ENCODE data around the gene MYH4. TPM values are rescaled to one million over a fixed set of nuclear protein-coding genes. Genes with fewer than 3 reads are reported as not detected.

MYH4 gene
- total and polyA plus RNA-seq, 2 donors (not counting 1 experiment from before 2014, with no cell fraction given) = not detected

DNA sequence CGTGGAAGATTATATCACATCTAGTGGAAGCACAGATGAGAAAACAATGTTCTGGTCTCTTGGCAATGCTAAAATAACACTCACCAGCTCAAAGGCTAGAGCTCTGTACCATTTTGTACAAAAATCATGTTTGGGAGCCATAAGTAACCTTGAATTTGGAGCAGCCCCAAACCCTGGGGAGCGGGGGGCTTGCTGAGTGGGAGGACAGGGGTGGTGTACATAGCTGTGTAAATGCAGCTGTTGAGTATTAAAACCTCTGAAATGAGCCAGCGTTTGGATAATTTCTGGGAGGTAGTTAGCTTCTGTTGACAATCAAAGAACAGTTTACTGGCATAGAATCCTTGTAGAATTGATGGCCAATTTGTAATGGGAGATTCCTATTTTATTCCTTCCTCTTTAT lies 51.9 kb downstream of the MYH4 start:
- Histone ChIP-seq H3K27me3 (ENCODE audit: control insufficient read depth, insufficient read depth, low read length) (no peaks in the 10 kb centered on the region), H3K4me2 (ENCODE audit: extremely low read depth, insufficient read depth, low read length) (no peak overlapping the region), H3K9me3 (ENCODE audit: control insufficient read depth, insufficient read depth, low read depth, low read length) (no peaks in the 10 kb centered on the region), H3K4me3 (replicated peaks in 1 of 4; ENCODE audit: control extremely low read depth in 1 of 4, insufficient read depth in 1 of 4, low read depth in 3 of 4, low read length in 4 of 4) (no peak overlapping the region), H3K79me2 (ENCODE audit: control insufficient read depth, insufficient read depth, low read length) (no peaks in the 10 kb centered on the region), H3K9ac (ENCODE audit: insufficient read depth, low read length) (no peak overlapping the region), H3K27ac (ENCODE audit: insufficient read depth, low read length) (no peak overlapping the region), H3K4me1 (ENCODE audit: control insufficient read depth, extremely low read depth, insufficient read depth, low read length) (no peaks in the 10 kb centered on the region), H2AFZ (ENCODE audit: low read length) (no peak overlapping the region), H4K20me1 (ENCODE audit: control insufficient read depth, extremely low read depth, insufficient read depth, low read length) (no peaks in the 10 kb centered on the region), H3K36me3 (ENCODE audit: control insufficient read depth, insufficient read depth, low read length) (no peaks in the 10 kb centered on the region)
- TF ChIP-seq CTCF (conservative IDR thresholded peaks at IDR 0.05 in 1 of 2, IDR thresholded peaks at IDR 0.05 in 1 of 2; ENCODE audit: low read depth in 1 of 2, low read length in 2 of 2) (no peak), EZH2 (IDR thresholded peaks at IDR 0.05; ENCODE audit: low read length, missing control alignments) (no peak)
- no peak for DNase-seq (ENCODE audit: low read depth in 2 of 2)

DNA sequence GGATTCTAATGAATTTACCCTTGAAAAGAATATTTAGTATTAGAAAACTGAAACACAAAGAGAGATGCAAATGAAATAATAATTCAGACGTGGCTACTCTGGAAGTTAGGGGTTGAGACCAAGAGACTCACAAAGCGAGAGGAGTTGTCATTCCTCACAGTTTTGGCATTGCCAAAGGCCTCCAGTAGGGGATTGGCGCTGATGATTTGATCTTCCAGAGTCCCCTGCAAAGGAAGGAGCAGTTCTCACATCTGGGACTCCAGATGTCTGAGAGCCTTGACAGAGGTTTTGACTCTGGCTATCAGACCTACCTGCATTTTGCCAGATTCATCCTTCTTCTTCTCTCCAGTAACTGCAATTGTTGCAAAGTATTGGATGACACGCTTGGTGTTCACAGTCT lies 54.2 kb downstream of the MYH4 start:
- no peak overlapping the region for H3K4me2 ChIP-seq (ENCODE audit: extremely low read depth, insufficient read depth, low read length)
- no peaks in the 10 kb centered on the region for H3K9me3 ChIP-seq (ENCODE audit: control insufficient read depth, insufficient read depth, low read depth, low read length)
- no peaks in the 10 kb centered on the region for H4K20me1 ChIP-seq (ENCODE audit: control insufficient read depth, extremely low read depth, insufficient read depth, low read length)
- no peak for TF ChIP-seq EZH2 (IDR thresholded peaks at IDR 0.05; ENCODE audit: low read length, missing control alignments)
- TF ChIP-seq CTCF (conservative IDR thresholded peaks at IDR 0.05 in 1 of 2, IDR thresholded peaks at IDR 0.05 in 1 of 2; ENCODE audit: low read depth in 1 of 2, low read length in 2 of 2) = no peak
- no peaks in the 10 kb centered on the region for H3K4me1 ChIP-seq (ENCODE audit: control insufficient read depth, extremely low read depth, insufficient read depth, low read length)
- no peaks in the 10 kb centered on the region for H3K36me3 ChIP-seq (ENCODE audit: control insufficient read depth, insufficient read depth, low read length)
- H3K27ac ChIP-seq (ENCODE audit: insufficient read depth, low read length) = no peak overlapping the region
- H3K79me2 ChIP-seq (ENCODE audit: control insufficient read depth, insufficient read depth, low read length) = no peaks in the 10 kb centered on the region
- H3K4me3 ChIP-seq (replicated peaks in 1 of 4; ENCODE audit: control extremely low read depth in 1 of 4, insufficient read depth in 1 of 4, low read depth in 3 of 4, low read length in 4 of 4) = no peak overlapping the region
- H3K27me3 ChIP-seq (ENCODE audit: control insufficient read depth, insufficient read depth, low read length) = no peaks in the 10 kb centered on the region
- no peak overlapping the region for H2AFZ ChIP-seq (ENCODE audit: low read length)
- DNase-seq (ENCODE audit: low read depth in 2 of 2) = no peak
- no peak overlapping the region for H3K9ac ChIP-seq (ENCODE audit: insufficient read depth, low read length)

DNA sequence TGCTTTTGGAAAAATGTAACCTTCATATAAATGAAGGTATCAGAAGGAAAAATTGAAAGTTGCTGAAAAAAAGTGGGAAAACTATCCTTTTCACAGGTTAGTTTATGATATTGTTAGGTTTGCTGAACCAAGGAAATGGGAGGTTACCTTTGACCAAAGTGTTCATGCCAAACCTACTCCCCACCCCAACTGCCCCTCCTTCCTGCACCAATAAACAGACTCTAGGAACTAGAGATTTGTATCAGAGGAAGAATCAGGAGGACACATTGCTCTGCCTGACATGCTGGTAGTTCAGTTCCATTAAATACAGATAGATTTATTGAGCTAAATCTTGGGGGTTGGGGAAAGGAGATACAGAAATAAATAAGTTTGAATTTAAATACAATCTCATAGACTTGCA lies 65.8 kb downstream of the MYH4 start:
- no peak for DNase-seq (ENCODE audit: low read depth in 2 of 2)
- Histone ChIP-seq H3K79me2 (ENCODE audit: control insufficient read depth, insufficient read depth, low read length) (no peaks in the 10 kb centered on the region), H2AFZ (ENCODE audit: low read length) (no peak overlapping the region), H3K27ac (ENCODE audit: insufficient read depth, low read length) (no peak overlapping the region), H3K9me3 (ENCODE audit: control insufficient read depth, insufficient read depth, low read depth, low read length) (no peaks in the 10 kb centered on the region), H3K4me2 (ENCODE audit: extremely low read depth, insufficient read depth, low read length) (no peak overlapping the region), H4K20me1 (ENCODE audit: control insufficient read depth, extremely low read depth, insufficient read depth, low read length) (no peaks in the 10 kb centered on the region), H3K4me1 (ENCODE audit: control insufficient read depth, extremely low read depth, insufficient read depth, low read length) (no peaks in the 10 kb centered on the region), H3K4me3 (replicated peaks in 1 of 4; ENCODE audit: control extremely low read depth in 1 of 4, insufficient read depth in 1 of 4, low read depth in 3 of 4, low read length in 4 of 4) (no peak overlapping the region), H3K36me3 (ENCODE audit: control insufficient read depth, insufficient read depth, low read length) (no peaks in the 10 kb centered on the region), H3K9ac (ENCODE audit: insufficient read depth, low read length) (no peak overlapping the region), H3K27me3 (ENCODE audit: control insufficient read depth, insufficient read depth, low read length) (no peaks in the 10 kb centered on the region)
- no peak for TF ChIP-seq EZH2 (IDR thresholded peaks at IDR 0.05; ENCODE audit: low read length, missing control alignments)
- TF ChIP-seq CTCF (conservative IDR thresholded peaks at IDR 0.05 in 1 of 2, IDR thresholded peaks at IDR 0.05 in 1 of 2; ENCODE audit: low read depth in 1 of 2, low read length in 2 of 2) = no peak

Measured in fibroblast of lung (primary cell).